ENCODE measurements around the gene OTUD4. TPM values are rescaled to one million over a fixed set of nuclear protein-coding genes. Genes with fewer than 3 reads are reported as not detected.
"Not testable (repeated sequence)": the region's sequence is repeated elsewhere in the genome, so short reads cannot be mapped to it uniquely, and the experiment has no call there.

Gene OTUD4
- total RNA-seq, 1 donor, result 33.2 TPM

GRCh38 chr4:145153904-145154298, 26.5 kb downstream of the OTUD4 start:
- DNase-seq (ENCODE audit: low read depth), result no peak
- TF ChIP-seq CTCF (IDR thresholded peaks at IDR 0.05; ENCODE audit: insufficient read depth, low read depth, low read length), result no peak
- no peak overlapping the region for H3K4me3 ChIP-seq (ENCODE audit: low read depth, low read length)

GRCh38 chr4:145153181-145153903, 27.0 kb downstream of the OTUD4 start:
- no peak for DNase-seq (ENCODE audit: low read depth)
- TF ChIP-seq CTCF (IDR thresholded peaks at IDR 0.05; ENCODE audit: insufficient read depth, low read depth, low read length), result no peak
- H3K4me3 ChIP-seq (ENCODE audit: low read depth, low read length), result no peak overlapping the region

- no peak for DNase-seq (ENCODE audit: low read depth)
- TF ChIP-seq CTCF (IDR thresholded peaks at IDR 0.05; ENCODE audit: insufficient read depth, low read depth, low read length), result no peak
- H3K4me3 ChIP-seq (ENCODE audit: low read depth, low read length), result no peak overlapping the region
Observed at GRCh38 chr4:145148980-145149379, 31.4 kb downstream of the OTUD4 start.

- H3K4me3 ChIP-seq (ENCODE audit: low read depth, low read length); DNase-seq (ENCODE audit: low read depth): not testable (repeated sequence)
Observed at GRCh38 chr4:145136219-145136618, 44.2 kb downstream of the OTUD4 start.

- TF ChIP-seq CTCF (IDR thresholded peaks at IDR 0.05; ENCODE audit: insufficient read depth, low read depth, low read length), result no peak
- peak; percentile 30 for DNase-seq (ENCODE audit: low read depth)
- H3K4me3 ChIP-seq (ENCODE audit: low read depth, low read length), result no peak overlapping the region
Observed at GRCh38 chr4:145132511-145133098, 47.8 kb downstream of the OTUD4 start.

- no peak for DNase-seq (ENCODE audit: low read depth)
- TF ChIP-seq CTCF (IDR thresholded peaks at IDR 0.05; ENCODE audit: insufficient read depth, low read depth, low read length), result no peak
- no peak overlapping the region for H3K4me3 ChIP-seq (ENCODE audit: low read depth, low read length)
Observed at GRCh38 chr4:145131848-145132247, 48.5 kb downstream of the OTUD4 start.

- no peak for TF ChIP-seq CTCF (IDR thresholded peaks at IDR 0.05; ENCODE audit: insufficient read depth, low read depth, low read length)
- peak; percentile 86 for DNase-seq (ENCODE audit: low read depth)
- H3K4me3 ChIP-seq (ENCODE audit: low read depth, low read length), result no peak overlapping the region
Observed at GRCh38 chr4:145130788-145131399, 49.5 kb downstream of the OTUD4 start.
